Stimulated activated CD4-positive, alpha-beta T cell treated with anti-CD3 and anti-CD28 coated beads, TNF-alpha, amount 100 ng/mL, for 24 hours (primary cell): ENCODE data around the gene COQ10A.
A peak's percentile ranks its signal among the peaks of the same experiment; 100 is the strongest.
"Not testable (repeated sequence)": the region's sequence is repeated elsewhere in the genome, so short reads cannot be mapped to it uniquely, and the experiment has no call there.

Source experiments
- DNase-seq, 3 experiments: peaks; one replicate each; pipeline ENCODE4 v3.0.0-alpha.2; 2020; ENCODE audit warnings: low read depth in 3 of 3

COQ10A gene

DNA sequence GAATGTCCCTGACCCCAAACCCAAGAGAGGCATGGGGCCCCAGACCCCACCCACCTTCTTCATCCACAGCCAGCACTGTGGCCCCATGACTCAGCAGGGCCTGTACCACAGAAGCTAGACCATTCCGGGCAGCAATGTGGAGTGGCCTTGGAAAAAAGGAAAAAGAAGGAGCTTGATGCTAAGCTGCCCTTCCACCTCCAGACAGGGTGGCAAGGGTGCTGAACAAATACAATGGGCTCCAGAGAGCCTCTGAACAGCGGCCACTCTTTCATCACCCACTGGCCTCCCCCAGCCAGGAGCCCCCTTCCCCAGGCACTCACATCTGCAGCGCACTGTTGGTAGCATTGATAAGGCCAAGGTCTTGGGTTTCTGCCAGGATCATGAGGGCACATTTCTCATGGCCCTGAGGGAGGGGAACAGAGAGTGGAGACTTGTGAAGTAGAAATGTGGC is 23.0 kb upstream of the COQ10A start:
- no peak for DNase-seq

GRCh38 chr12:56244494-56244893 is 22.2 kb upstream of the COQ10A start:
- no peak for DNase-seq

DNA sequence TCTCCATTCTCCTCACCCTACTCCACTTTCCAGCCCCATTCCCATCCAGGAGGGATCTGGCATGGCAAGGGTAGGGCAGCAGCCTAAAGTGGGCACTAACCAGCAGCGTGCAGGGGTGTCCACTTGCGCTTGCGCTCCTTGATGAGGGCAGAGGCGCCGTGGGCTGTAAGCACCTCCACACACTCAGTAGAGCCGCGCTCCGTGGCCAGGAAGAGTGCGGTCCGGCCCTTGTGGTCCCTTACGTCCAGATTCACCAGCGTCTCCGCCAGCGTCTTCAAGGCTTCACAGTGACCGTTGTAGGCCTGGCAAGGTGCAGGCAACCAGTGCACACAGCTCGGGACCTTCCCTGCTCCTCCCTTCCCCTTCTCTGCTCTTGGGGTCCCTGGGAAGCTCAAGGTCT is 18.8 kb upstream of the COQ10A start:
- DNase-seq: no peak

DNA sequence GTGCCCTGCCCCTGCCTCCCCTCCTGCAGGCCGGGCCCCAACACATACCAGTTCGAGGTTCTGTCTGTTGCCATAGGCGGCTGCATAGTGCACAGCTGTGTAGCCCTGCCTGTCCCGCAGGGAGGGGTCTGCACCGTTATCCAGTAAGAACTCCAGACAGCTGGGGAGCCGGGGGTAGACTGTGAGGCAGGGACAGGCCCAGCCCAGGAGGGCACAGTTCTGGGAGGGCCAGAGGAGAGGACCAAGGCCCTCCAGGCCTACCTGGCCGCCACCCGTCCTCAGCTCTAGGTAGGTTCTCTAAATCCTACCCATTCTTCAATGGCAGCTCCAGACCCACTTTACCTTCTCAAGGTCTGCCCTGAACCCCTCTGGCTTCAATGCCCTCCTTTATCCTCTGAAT is 18.0 kb upstream of the COQ10A start:
- no peak for DNase-seq

- no peak for DNase-seq
Observed at GRCh38 chr12:56252649-56253048, 14.1 kb upstream of the COQ10A start.

- no peak for DNase-seq
Observed at GRCh38 chr12:56253091-56253490, 13.7 kb upstream of the COQ10A start.

DNA sequence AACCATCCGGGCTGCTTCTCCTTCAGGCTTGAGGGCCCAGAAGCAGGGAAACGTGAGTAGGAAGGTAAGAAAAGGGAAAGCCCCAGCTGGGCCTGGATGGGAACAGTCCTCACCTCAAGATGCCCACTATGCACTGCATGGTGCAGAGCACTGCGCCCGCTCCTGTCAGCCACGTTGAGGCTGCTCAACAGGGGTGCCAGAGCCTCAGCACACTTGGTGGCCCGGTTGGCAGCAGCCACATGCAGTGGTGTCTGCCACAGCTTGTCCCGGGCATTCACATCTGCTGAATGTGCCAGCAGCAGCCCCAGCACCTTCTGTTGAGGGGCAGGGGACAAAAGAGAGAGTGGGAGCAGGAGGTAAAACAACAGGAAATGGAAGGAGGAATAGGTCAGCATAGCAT is 11.1 kb upstream of the COQ10A start:
- no peak for DNase-seq

GRCh38 chr12:56256326-56256960 is 10.3 kb upstream of the COQ10A start:
- DNase-seq: no peak

DNA sequence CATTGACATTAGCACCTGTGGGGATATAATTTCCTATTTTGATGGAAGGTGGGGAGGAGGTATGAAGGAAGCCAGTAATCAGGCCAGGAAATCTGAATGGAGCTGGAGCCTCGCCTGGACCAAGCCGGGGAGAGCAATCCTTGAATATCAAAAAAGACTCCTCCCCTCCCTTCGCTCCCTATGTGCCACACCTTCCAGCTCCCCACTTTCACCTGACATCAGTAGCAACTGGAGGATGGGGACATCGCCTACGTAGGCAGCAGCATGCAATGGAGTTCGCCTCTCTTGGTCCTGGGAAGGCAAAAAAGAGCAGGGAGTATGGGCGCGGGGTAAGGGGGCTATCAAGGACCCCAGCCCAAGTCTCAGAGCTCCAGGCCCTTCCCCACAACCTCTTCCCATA is 9.7 kb upstream of the COQ10A start:
- DNase-seq: no peak

GRCh38 chr12:56257491-56258067 is 9.2 kb upstream of the COQ10A start:
- DNase-seq: peak in 1 of 3 experiments; percentile 14

DNA sequence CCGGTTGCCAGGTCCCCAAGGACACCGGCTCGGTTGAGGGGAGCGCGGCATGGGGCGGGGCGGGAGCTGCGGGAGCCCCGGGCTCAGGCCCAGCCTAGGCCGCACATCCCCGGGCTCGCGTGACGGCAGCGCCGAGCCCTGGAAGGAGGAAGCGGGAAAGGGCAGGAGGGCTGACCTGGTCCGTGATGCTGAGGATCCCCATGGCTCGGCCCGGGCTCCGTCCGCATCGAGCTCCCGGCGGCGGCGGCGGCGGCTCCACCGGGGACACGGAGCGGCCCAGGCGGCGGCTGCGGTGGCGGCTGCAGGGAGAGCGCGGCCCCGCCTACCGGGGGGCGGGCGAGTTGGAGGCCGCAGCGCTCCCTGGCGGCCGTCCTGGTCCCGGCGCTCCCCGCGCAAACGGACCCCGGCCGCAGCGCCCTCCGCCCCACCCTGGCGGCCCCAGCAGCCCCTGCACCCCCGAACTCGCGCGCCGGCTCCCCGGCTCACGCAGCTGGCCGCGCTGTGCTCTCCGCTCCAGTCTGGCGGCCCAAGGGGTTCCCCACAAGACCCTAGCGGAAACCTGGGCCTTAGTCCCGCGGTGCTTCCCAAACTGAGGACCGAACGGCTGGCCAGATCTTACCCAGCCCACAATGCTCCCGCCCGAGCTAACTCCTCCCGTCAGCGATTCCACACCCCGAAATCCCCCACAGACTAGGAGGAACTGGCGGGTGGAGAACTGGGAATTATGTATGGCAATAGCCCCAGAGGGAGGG is 8.5 kb upstream of the COQ10A start, which contains the start of gene ANKRD52:
Gene ANKRD52 (minus strand): TSS at position 317 of the 752 bp plus-strand sequence. CDS start 115 bp downstream, at position 202.
- peak; percentile 47 to 79 (median 64) for DNase-seq

DNA sequence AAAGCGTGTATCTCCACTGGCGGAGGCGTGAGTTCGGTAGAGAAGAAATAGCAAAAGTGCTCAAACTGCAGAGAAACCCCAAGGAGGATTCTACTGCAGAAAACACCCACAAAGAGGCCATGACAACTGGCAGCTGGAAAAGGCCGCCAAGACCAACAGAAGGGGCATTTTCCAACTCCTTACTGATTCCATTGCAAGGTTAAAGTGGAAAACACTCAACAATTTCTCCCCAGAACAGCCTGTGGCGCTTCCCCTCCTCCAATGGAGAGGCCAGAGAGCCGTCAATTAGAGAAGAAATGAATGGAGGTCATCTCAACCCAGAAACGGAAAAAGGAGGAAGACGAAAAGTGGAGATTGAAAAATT is 7.9 kb upstream of the COQ10A start:
- DNase-seq: no peak

DNA sequence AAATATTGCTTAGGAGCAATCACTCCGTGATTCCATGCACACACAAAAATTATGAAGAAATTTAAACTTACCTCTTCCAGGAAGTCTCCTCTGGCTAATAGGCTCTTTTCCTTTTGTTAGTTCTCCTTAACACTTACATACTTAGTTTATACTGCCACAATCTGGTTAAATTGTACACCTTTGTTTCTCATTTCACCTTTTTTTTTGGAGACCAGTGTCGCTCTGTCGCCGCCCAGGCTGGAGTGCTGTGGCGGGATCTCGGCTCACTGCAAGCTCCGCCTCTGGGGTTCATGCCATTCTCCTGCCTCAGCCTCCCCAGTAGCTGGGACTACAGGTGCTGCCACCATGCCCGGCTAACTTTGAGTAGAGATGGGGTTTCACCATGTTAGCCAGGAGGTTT is 6.4 kb upstream of the COQ10A start:
- no peak for DNase-seq

- DNase-seq: no peak
Observed at GRCh38 chr12:56260921-56261320, 5.8 kb upstream of the COQ10A start.

GRCh38 chr12:56261503-56262232 is 5.1 kb upstream of the COQ10A start:
- DNase-seq: no peak

DNA sequence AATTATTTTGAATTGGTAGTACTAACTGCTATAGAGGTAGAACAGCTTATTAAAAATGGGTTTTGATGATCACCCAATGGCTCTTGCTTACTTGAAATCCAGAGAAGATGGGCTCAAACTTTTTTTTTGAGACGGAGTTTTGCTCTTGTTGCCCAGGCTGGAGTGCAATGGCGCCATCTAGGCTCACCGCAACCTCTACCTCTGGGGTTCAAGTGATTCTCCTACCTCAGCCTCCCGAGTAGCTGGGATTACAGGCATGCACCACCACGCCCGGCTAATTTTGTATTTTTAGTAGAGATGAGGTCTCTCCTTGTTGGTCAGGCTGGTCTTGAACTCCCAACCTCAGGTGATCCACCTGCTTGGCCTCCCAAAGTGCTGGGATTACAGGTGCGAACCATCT is 3.8 kb upstream of the COQ10A start:
- not testable (repeated sequence) for DNase-seq

DNA sequence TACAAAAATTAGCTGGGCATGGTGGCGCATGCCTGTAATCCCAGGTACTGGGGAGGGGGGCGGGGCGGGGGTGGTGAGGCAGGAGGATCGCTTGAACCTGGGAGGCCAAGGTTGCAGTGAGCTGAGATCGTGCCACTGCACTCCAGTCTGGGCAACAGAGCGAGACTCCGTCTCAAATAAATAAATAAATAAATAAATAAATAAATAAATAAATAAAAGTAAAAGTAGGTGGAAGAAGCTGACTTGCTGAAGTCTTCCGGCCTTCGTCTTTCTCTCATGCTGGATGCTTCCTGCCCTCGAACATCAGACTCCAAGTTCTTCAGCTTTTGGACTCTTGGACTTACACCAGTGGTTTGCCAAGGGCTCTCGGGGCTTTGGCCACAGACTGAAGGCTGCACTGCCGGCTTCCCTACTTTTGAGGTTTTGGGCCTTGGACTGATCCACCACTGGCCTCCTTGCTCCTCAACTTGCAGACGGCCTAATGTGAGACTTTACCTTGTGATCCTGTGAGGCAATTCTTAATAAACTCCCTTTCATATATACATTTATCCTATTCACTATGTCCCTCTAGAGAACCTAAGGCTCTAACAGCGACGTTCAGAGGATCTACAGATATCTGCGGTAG is 562 bp upstream of the COQ10A start:
- not testable (repeated sequence) for DNase-seq

DNA sequence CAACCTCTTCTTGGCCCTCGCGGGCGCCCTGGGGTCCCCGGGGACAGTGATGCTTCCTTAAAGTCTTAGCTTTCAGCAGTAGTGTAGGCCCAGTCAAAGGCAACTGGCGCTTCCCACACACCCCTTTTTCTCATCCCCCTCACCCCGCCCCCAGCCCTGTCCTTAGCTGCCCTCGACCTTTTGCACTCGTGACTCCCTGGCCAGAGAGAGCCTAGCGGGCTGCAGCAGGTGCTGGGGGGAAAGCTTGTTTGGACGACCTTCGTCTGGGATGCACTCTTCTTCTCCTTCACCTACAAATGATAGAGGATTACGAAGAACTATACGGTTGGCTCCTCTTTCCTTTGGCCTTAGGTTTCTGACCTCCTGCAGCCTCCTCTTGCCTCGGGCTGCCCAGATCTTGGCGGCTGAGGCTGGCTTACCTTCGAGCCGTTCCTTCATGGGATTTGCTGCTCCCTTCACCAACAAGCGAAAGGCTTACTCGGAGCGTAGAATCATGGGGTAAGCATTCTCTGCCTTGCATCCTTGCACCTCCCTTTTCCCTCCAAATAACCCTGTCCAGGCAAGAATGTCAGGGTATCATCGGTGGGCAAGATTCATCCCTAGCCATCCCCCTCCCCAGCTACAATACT is 815 bp downstream of the COQ10A start:
- DNase-seq: peak in 1 of 3 experiments; percentile 4

- no peak for DNase-seq
Observed at GRCh38 chr12:56271031-56271430, 4.3 kb downstream of the COQ10A start.

GRCh38 chr12:56272468-56272867 is 5.7 kb downstream of the COQ10A start:
- DNase-seq: not testable (repeated sequence)

DNA sequence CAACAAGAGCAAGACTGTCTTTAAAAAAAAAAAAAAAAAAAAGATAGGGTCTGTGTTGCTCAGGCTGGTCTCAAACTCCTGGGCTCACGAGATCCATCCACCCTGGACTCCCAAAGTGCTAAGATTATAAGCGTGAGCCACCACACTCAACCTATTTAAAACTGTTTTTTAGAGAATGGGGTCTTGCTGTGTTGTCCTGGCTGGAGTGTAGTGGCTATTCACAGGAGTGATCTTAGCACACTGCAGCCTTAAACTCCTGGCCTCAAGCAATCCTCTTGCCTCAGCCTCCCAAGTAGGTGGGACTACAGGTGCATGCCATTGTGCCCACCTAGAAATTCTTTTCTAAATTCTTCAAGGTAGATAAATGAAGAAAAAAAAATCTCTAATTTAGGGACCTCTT is 7.6 kb downstream of the COQ10A start:
- no peak for DNase-seq
